DOHH2 (cell line): ENCODE data around the gene SPTBN2.

Experiments
- H3F3A ChIP-seq: fragments of 200-600 bp; sonication (generic), shearing (Covaris generic); 2 replicates; pipeline ENCODE4 v1.6.0; 2016; ENCODE audit warnings: antibody characterized with exemption, mild to moderate bottlenecking; ENCODE audit not compliant: control insufficient read depth, insufficient read depth
- H3K27ac ChIP-seq: fragments of 200-600 bp; sonication (generic); 2 replicates; pipeline ENCODE4 v1.5.1; 2014; ENCODE audit warnings: low read depth, mild to moderate bottlenecking, low read length, moderate library complexity
- H3K27me3 ChIP-seq: fragments of 200-600 bp; sonication (generic); 2 replicates; pipeline ENCODE4 v1.6.1; 2014; ENCODE audit warnings: mild to moderate bottlenecking, low read length, mixed read lengths; ENCODE audit not compliant: control insufficient read depth
- H3K36me3 ChIP-seq: fragments of 200-600 bp; sonication (generic); 2 replicates; pipeline ENCODE4 v1.6.1; 2014; ENCODE audit warnings: mild to moderate bottlenecking, low read length, moderate library complexity, mixed read lengths; ENCODE audit not compliant: control insufficient read depth
- H3K4me1 ChIP-seq: fragments of 200-600 bp; sonication (generic); 2 replicates; pipeline ENCODE4 v1.6.1; 2014; ENCODE audit warnings: mild to moderate bottlenecking, low read length, mixed read lengths; ENCODE audit not compliant: control insufficient read depth
- H3K4me2 ChIP-seq: fragments of 200-600 bp; sonication (generic); 2 replicates; pipeline ENCODE4 v1.6.0; 2014; ENCODE audit warnings: mild to moderate bottlenecking, low read length, moderate library complexity
- H3K4me3 ChIP-seq: fragments of 200-600 bp; sonication (generic); 2 replicates; pipeline ENCODE4 v1.5.1; 2014; ENCODE audit warnings: mild to moderate bottlenecking, low read length, mixed read lengths
- H3K79me2 ChIP-seq: fragments of 200-600 bp; sonication (generic); 2 replicates; pipeline ENCODE4 v1.6.1; 2014; ENCODE audit warnings: mild to moderate bottlenecking, low read length, mixed read lengths; ENCODE audit not compliant: control insufficient read depth
- H3K9me2 ChIP-seq: fragments of 200-600 bp; sonication (generic); replicated peaks from 2 replicates; pipeline ENCODE4 v1.6.1; 2014; ENCODE audit warnings: mild to moderate bottlenecking, low read length, mixed read lengths; ENCODE audit not compliant: control insufficient read depth
- H3K9me3 ChIP-seq: fragments of 200-600 bp; sonication (generic); 2 replicates; pipeline ENCODE4 v1.6.1; 2014; ENCODE audit warnings: antibody characterized with exemption, low read length, mixed read lengths; ENCODE audit not compliant: control insufficient read depth, insufficient read depth
- H4K20me1 ChIP-seq: fragments of 200-600 bp; sonication (generic); 2 replicates; pipeline ENCODE4 v1.6.0; 2014; ENCODE audit warnings: low read depth, mild to moderate bottlenecking, antibody characterized with exemption, low read length, moderate library complexity; ENCODE audit not compliant: control insufficient read depth, insufficient read depth
- EZH2phosphoT487 ChIP-seq: fragments of 200-600 bp; sonication (generic); IDR thresholded peaks from 2 replicates; pipeline ENCODE4 v1.6.1; 2017; ENCODE audit warnings: borderline replicate concordance, mild to moderate bottlenecking, antibody characterized with exemption, low read length, moderate library complexity, mixed read lengths
- TF ChIP-seq, protein P1 (sequence below): fragments of 200-600 bp; sonication (generic); IDR thresholded peaks from one replicate; pipeline ENCODE4 v1.5.1; 2014; ENCODE audit warnings: antibody characterized with exemption, mild to moderate bottlenecking, low read depth, low read length; ENCODE audit not compliant: poor library complexity, severe bottlenecking

Gene SPTBN2

DNA sequence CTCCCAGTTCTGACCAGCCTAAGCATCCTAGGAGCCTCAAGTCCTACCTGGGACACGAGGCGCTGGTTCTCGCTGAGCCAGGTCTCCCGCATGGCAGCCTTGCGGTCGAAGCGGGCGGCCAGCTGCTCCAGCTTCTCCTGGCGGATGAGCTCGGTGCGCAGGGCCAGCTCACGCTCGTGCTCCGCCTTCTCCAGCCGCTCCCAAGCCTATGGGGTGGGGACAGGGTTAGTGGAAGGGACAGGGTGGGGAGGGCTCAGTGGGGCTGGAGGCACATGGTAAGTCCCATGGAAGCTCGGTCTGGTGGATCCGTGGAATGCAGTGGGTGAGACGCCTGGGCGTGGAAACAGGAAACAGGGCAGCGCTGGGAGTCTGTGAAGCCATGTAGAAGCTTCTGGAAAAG lies 20.9 kb downstream of the SPTBN2 start:
- H3K4me2 ChIP-seq: no peak overlapping the region

DNA sequence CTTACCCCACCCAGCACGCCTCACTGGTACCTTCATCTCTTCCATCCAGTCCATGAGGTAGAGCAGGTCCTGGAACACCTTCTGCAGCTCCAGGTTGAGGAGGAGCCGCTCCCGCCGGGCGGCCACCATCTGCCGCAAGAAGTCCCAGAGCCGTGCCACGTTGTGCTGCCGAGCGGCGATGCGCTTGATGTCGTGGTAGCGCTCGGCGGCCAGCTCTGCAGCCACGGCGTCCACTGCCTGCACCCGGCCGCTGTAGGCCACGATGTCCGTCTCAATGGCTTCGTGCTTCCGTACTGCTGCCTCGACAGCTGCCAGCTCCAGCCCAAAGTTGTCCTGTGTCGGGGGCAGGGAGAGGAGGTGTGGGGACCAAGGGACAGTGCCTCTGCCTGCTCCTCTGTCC lies 21.5 kb downstream of the SPTBN2 start:
- TF ChIP-seq, protein P1, sequence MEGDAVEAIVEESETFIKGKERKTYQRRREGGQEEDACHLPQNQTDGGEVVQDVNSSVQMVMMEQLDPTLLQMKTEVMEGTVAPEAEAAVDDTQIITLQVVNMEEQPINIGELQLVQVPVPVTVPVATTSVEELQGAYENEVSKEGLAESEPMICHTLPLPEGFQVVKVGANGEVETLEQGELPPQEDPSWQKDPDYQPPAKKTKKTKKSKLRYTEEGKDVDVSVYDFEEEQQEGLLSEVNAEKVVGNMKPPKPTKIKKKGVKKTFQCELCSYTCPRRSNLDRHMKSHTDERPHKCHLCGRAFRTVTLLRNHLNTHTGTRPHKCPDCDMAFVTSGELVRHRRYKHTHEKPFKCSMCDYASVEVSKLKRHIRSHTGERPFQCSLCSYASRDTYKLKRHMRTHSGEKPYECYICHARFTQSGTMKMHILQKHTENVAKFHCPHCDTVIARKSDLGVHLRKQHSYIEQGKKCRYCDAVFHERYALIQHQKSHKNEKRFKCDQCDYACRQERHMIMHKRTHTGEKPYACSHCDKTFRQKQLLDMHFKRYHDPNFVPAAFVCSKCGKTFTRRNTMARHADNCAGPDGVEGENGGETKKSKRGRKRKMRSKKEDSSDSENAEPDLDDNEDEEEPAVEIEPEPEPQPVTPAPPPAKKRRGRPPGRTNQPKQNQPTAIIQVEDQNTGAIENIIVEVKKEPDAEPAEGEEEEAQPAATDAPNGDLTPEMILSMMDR: no peak
- no peak for TF ChIP-seq EZH2phosphoT487
- Histone ChIP-seq H3K79me2 (no peaks in the 10 kb centered on the region), H3K36me3 (peaks cover 59% of the 10 kb centered on the region), H3K4me2 (no peak overlapping the region), H3F3A (no peaks in the 10 kb centered on the region), H3K27ac (no peak overlapping the region), H3K27me3 (no peaks in the 10 kb centered on the region), H4K20me1 (no peaks in the 10 kb centered on the region), H3K9me3 (no peaks in the 10 kb centered on the region), H3K4me3 (no peak overlapping the region), H3K9me2 (no peaks in the 10 kb centered on the region), H3K4me1 (no peaks in the 10 kb centered on the region)

More for the DNA sequence above, 20.9 kb downstream of the SPTBN2 start:
- Histone ChIP-seq H3K27me3 (no peaks in the 10 kb centered on the region), H3K9me3 (no peaks in the 10 kb centered on the region), H3K9me2 (no peaks in the 10 kb centered on the region), H4K20me1 (no peaks in the 10 kb centered on the region), H3K4me3 (no peak overlapping the region), H3K36me3 (peaks cover 64% of the 10 kb centered on the region), H3K79me2 (no peaks in the 10 kb centered on the region), H3K4me1 (no peaks in the 10 kb centered on the region), H3K27ac (no peak overlapping the region), H3F3A (no peaks in the 10 kb centered on the region)
- TF ChIP-seq EZH2phosphoT487: no peak
- TF ChIP-seq, protein P1: no peak

DNA sequence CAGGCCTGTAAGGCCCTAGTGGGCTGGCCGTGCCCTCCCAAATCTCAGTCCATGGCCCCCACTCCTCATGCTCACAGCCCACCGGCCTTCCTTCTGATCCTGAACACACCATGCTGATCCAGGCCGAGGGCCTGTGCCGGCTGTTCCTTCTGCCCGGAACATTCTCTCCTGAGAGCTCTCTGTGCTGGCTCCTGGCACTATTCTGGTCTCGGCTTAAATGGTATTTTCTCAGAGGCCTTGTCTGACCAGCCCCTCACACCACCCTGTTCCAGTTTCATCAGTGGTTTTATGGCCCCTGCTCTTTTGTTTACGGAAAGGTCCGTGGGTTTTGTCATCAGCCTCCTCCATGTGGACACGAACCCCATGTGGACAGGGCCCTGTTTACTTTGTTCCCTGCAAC lies 22.0 kb downstream of the SPTBN2 start:
- no peak for TF ChIP-seq EZH2phosphoT487
- TF ChIP-seq, protein P1: no peak
- no peaks in the 10 kb centered on the region for H3F3A ChIP-seq
- H4K20me1 ChIP-seq: no peaks in the 10 kb centered on the region
- H3K27ac ChIP-seq: no peak overlapping the region
- H3K9me2 ChIP-seq: no peaks in the 10 kb centered on the region
- no peaks in the 10 kb centered on the region for H3K79me2 ChIP-seq
- peaks cover 58% of the 10 kb centered on the region for H3K36me3 ChIP-seq
- no peaks in the 10 kb centered on the region for H3K4me1 ChIP-seq
- H3K4me3 ChIP-seq: no peak overlapping the region
- no peaks in the 10 kb centered on the region for H3K27me3 ChIP-seq
- no peaks in the 10 kb centered on the region for H3K9me3 ChIP-seq
- no peak overlapping the region for H3K4me2 ChIP-seq
